Stimulated activated naive CD8-positive, alpha-beta T cell treated with anti-CD3 and anti-CD28 coated beads, Interleukin-15, Interleukin-2, amounts not matched to agents 100 U/mL and 50 U/mL, for 24 hours (primary cell): ENCODE measurements around the gene NFILZ.
"Not testable (repeated sequence)": the region's sequence is repeated elsewhere in the genome, so short reads cannot be mapped to it uniquely, and the experiment has no call there.

Experiments
- ATAC-seq: fragments of 150-1000 bp; cut with Tn5 transposase; one replicate; pipeline ENCODE4 v1.10.0; 2021
- DNase-seq: peaks from one replicate; pipeline ENCODE4 v3.0.0; 2021

The NFILZ gene

GRCh38 chr19:8611877-8612806 lies 18.3 kb upstream of the NFILZ start:
- DNase-seq (no peak), ATAC-seq (no peak)

DNA sequence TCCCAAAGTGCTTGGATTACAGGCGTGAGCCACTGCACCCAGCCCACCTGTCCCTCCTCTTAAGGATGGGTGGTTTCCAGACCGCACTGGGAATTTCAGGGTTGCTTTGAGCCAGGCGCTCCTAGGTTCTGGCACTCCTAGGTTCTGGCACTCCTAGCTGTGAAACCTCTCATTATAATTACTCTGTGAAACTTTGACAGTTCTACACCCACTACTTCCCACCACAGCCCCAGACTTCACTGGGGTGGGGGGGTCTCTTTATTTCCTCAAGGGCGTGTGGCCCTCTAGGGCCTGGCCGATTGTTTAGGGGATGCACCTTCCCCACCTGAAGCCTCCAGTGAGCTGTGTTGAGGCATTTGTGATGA lies 17.6 kb upstream of the NFILZ start:
- ATAC-seq (no peak), DNase-seq (no peak)

DNA sequence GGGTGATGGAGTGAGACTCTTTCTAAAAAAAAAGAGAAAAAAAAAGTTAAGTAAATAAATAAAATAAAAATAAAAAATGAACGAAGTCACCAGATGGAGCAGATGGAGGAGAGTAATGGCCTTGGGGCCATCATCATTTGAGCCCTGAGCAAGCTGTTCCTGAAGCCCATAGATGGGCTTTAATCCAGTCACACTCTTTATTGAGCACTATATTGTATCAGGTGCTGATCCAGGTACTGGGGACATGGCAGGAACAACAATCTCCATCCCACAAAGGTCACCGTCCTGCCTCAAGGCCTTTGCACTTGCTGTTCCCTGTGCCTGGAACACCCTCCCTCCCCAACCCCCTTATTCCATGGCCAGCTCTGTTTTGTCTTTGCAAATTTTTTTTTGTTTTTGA lies 16.0 kb upstream of the NFILZ start:
- DNase-seq, result no peak
- ATAC-seq, result no peak

GRCh38 chr19:8615024-8615423 lies 15.4 kb upstream of the NFILZ start:
- DNase-seq (no peak), ATAC-seq (no peak)

DNA sequence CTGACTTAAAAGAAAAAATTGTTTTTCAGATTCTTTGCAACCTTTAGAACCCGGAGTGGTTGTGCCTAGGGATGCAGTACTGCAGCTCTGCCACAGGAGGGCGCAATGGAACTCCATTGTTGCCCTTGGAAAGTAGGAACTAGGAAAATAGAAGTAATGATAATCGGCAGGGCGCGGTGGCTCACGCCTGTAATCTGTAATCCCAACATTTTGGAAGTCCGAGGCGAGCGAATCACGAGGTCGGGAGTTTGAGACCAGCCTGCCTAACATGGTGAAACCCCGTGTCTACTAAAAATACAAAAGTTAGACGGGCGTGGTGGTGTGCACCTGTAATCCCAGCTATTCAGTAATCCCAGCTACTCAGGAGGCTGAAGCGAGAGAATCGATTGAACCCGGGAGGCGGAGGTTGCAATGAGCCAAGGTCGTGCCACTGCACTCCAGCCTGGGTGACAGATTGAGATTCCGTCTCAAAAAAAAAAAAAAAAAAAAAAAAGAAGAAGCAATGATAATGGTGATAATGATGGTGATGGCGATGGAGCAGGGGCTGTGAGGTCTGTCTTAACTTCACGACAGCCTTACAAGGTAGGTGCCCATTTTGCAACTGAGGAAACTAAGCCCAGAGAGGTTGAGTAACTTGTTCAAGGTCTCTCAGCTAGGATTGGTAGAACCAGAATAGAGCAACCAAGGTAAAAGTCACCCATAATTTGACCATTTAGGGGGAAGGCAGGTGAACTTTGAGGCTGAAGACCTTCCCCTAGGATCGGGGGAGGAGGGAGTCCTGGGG lies 14.4 kb upstream of the NFILZ start:
- ATAC-seq, result no peak

GRCh38 chr19:8616861-8617260 lies 13.6 kb upstream of the NFILZ start:
- no peak for ATAC-seq
- DNase-seq, result no peak

More for the DNA sequence above, 14.4 kb upstream of the NFILZ start:
- DNase-seq, result peak; percentile 77

- not testable (repeated sequence) for ATAC-seq, DNase-seq
Measured at GRCh38 chr19:8617325-8617724, 13.1 kb upstream of the NFILZ start.

- ATAC-seq, result no peak
- DNase-seq, result no peak
Measured at GRCh38 chr19:8617984-8618383, 12.4 kb upstream of the NFILZ start.

GRCh38 chr19:8618751-8619150 lies 11.7 kb upstream of the NFILZ start:
- DNase-seq (no peak), ATAC-seq (no peak)

- ATAC-seq, DNase-seq: not testable (repeated sequence)
Measured at GRCh38 chr19:8622886-8623285, 7.5 kb upstream of the NFILZ start.

- ATAC-seq, result no peak
- no peak for DNase-seq
Measured at GRCh38 chr19:8626842-8627241, 3.6 kb upstream of the NFILZ start.

DNA sequence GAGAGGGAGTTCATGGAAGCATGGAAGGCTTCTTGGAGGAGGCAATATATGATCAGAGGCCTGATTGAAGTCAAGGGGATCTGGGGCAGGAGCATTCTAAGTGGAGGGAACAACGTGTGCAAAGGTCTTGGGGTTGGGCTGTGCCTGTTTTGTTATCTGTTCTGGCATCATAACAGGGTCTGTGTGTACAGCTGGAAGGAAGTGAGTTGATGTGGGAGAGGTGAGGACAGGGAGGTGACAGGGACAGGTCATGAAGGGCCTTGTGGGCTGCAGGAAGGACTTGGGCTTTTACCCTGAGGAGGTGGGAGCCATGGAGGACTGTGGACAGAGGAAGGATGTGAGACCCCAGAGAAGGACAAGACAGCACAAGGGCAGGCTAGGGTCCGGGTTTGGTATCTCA lies 1.2 kb upstream of the NFILZ start:
- no peak for ATAC-seq
- no peak for DNase-seq

GRCh38 chr19:8630796-8631424 lies 477 bp downstream of the NFILZ start:
- DNase-seq (no peak), ATAC-seq (no peak)

GRCh38 chr19:8631425-8631819 lies 989 bp downstream of the NFILZ start:
- DNase-seq (no peak), ATAC-seq (no peak)

DNA sequence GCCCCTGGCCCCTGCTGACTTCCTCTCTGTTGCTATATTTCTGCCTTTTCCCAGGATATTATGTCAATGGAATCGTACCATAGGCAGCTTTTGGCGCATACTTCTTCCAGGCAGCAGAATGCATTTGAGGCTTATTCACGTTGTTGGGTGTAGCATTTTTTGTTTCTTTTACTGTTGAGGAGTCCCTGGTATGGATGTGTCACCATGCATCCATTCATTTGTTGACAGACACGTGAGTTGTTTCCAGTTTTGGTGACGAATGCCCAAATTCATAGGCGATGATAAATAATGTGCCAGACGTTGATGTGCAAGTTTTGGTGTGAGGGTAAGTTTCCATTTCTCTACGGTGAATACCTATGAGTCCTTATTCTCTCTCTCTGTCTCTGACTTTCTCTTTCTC lies 5.0 kb downstream of the NFILZ start:
- ATAC-seq, result no peak
- no peak for DNase-seq

DNA sequence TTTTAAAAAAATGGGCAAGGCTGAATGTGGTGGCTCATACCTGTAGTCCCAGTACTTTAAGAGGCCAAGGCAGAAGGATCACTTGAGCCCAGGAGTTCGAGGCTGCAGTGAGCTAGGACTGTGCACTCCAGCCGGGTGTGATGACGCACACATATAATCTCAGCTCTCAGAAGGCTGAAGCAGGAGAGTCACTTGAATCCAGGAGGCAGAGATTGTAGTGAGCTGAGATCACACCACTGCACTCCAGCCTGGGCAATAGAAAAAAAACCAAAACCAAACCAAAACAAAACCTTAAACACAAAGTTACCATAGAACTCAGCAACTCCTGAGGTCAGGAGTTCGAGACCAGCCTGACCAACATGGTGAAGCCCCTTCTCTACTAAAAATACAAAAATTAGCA lies 6.6 kb downstream of the NFILZ start:
- not testable (repeated sequence) for ATAC-seq

GRCh38 chr19:8638078-8638619 lies 7.7 kb downstream of the NFILZ start:
- peak; percentile 13 for DNase-seq
- ATAC-seq, result peak; percentile 61

More for the DNA sequence above, 6.6 kb downstream of the NFILZ start:
- not testable (repeated sequence) for DNase-seq

- ATAC-seq, result no peak
- no peak for DNase-seq
Measured at GRCh38 chr19:8639821-8640401, 9.5 kb downstream of the NFILZ start.

GRCh38 chr19:8640402-8641004 lies 10.1 kb downstream of the NFILZ start:
- ATAC-seq, result no peak
- no peak for DNase-seq

DNA sequence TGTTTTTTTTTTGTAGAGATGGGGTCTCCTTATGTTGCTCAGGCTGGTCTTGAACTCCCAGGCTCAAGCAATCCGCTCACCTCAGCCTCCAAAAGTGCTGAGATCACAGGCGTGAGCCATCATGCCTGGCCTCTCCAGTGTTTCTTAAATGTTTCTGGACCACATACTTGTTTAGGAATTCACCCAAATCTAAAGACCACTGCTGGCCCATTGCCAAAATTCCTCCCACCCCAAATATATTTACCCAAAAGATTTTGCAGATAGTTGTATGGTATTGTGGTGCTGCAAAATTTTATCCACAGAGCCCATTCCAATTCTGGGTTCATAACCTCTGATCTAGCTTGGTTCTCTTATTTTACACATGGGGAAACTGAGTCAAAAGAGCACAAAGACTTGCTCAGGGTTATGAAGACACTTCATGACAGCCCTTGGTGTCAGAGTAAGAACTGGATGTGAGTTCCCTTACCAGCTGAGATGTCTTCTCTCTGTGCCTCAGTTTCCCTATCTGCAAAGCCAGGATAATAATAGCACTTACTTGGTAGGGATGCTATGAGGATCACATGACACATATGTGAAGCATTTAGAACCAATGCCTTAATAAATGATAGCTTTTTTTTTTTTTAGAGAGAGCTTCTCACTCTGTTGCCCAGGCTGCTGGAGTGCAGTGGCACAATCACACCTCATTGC lies 10.9 kb downstream of the NFILZ start:
- no peak for DNase-seq

GRCh38 chr19:8641908-8642547 lies 11.6 kb downstream of the NFILZ start:
- no peak for ATAC-seq
- DNase-seq, result no peak

More for the DNA sequence above, 10.9 kb downstream of the NFILZ start:
- no peak for ATAC-seq
